Measurements from ENCODE around the gene ZPLD1.

Gene ZPLD1

DNA sequence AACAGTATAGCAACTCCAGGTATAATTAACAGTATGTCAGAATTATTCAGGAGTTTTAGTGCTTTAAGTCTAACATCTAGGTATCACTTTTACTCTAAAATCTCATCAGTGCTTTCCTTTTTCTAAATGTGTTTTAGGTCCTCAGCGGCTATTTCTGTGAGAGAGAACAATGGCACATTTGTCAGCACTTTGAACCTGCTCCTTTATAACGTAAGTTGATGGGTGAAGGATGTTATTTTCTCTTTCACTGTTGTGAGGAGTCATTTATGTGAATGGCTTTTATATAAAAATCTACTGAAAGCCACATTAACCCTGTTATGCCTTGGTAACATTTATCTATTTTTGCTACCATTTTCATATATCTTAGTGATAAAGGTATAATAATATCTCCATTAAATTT lies 22.8 kb downstream of the ZPLD1 start:
- Histone ChIP-seq H3K27ac (ENCODE audit: insufficient read depth, low read depth, low read length, poor library complexity, severe bottlenecking) (no peak overlapping the region), H3K27me3 (ENCODE audit: control insufficient read depth, insufficient read depth, low read length, poor library complexity, severe bottlenecking) (no peaks in the 10 kb centered on the region), H3K4me3 (ENCODE audit: insufficient read depth, low read depth, low read length) (no peak overlapping the region), H3K4me1 (ENCODE audit: control insufficient read depth, insufficient read depth, low read length) (no peaks in the 10 kb centered on the region), H3K36me3 (ENCODE audit: control insufficient read depth, insufficient read depth, low read length) (no peaks in the 10 kb centered on the region), H3K9me3 (ENCODE audit: control insufficient read depth, low read length) (no peaks in the 10 kb centered on the region)
- WGBS, 2 experiments: 82 to 86% methylated on average over 2 of the region's 2 CpGs

GRCh38 chr3:102460579-102460978 lies 25.8 kb downstream of the ZPLD1 start:
- no peaks in the 10 kb centered on the region for H3K36me3 ChIP-seq (ENCODE audit: control insufficient read depth, insufficient read depth, low read length)
- H3K27ac ChIP-seq (ENCODE audit: insufficient read depth, low read depth, low read length, poor library complexity, severe bottlenecking): no peak overlapping the region
- H3K27me3 ChIP-seq (ENCODE audit: control insufficient read depth, insufficient read depth, low read length, poor library complexity, severe bottlenecking): no peaks in the 10 kb centered on the region
- H3K9me3 ChIP-seq (ENCODE audit: control insufficient read depth, low read length): no peaks in the 10 kb centered on the region
- H3K4me3 ChIP-seq (ENCODE audit: insufficient read depth, low read depth, low read length): no peak overlapping the region
- H3K4me1 ChIP-seq (ENCODE audit: control insufficient read depth, insufficient read depth, low read length): no peaks in the 10 kb centered on the region

GRCh38 chr3:102464261-102464660 lies 29.4 kb downstream of the ZPLD1 start:
- Histone ChIP-seq H3K4me3 (ENCODE audit: insufficient read depth, low read depth, low read length) (no peak overlapping the region), H3K27ac (ENCODE audit: insufficient read depth, low read depth, low read length, poor library complexity, severe bottlenecking) (no peak overlapping the region), H3K36me3 (ENCODE audit: control insufficient read depth, insufficient read depth, low read length) (no peaks in the 10 kb centered on the region), H3K27me3 (ENCODE audit: control insufficient read depth, insufficient read depth, low read length, poor library complexity, severe bottlenecking) (no peaks in the 10 kb centered on the region), H3K9me3 (ENCODE audit: control insufficient read depth, low read length) (no peaks in the 10 kb centered on the region), H3K4me1 (ENCODE audit: control insufficient read depth, insufficient read depth, low read length) (no peaks in the 10 kb centered on the region)
- WGBS, 2 experiments: 95 to 100% methylated on average over 2 of the region's 2 CpGs

DNA sequence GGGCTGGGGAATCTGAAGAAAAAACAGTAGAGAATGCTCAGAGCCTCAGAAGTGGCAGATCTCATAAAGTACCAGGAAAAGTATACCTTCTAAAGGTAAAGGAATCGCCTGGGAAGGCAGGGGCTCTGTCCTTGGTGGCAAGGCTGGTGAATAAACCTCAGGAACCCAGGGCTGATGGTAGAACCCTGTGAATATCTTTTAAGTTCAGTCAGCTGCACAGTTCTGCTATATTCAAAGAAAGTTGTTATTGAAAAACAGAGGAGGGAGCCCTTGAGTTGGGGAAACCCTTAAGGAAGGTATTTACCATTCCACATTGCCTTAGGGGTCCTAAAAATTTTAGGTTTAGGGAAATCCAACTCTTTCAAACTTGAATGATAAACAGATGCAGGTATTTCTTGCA lies 31.2 kb downstream of the ZPLD1 start:
- Histone ChIP-seq H3K27ac (ENCODE audit: insufficient read depth, low read depth, low read length, poor library complexity, severe bottlenecking) (no peak overlapping the region), H3K36me3 (ENCODE audit: control insufficient read depth, insufficient read depth, low read length) (no peaks in the 10 kb centered on the region), H3K4me1 (ENCODE audit: control insufficient read depth, insufficient read depth, low read length) (no peaks in the 10 kb centered on the region), H3K27me3 (ENCODE audit: control insufficient read depth, insufficient read depth, low read length, poor library complexity, severe bottlenecking) (no peaks in the 10 kb centered on the region), H3K4me3 (ENCODE audit: insufficient read depth, low read depth, low read length) (no peak overlapping the region), H3K9me3 (ENCODE audit: control insufficient read depth, low read length) (no peaks in the 10 kb centered on the region)
- WGBS, 2 experiments: 59 to 81% methylated on average over 1 of the region's 1 CpG

- no peak overlapping the region for H3K4me3 ChIP-seq (ENCODE audit: insufficient read depth, low read depth, low read length)
- 93 to 95% methylated on average over 6 of the region's 6 CpGs for WGBS, 2 experiments
- no peaks in the 10 kb centered on the region for H3K27me3 ChIP-seq (ENCODE audit: control insufficient read depth, insufficient read depth, low read length, poor library complexity, severe bottlenecking)
- H3K27ac ChIP-seq (ENCODE audit: insufficient read depth, low read depth, low read length, poor library complexity, severe bottlenecking): no peak overlapping the region
- H3K36me3 ChIP-seq (ENCODE audit: control insufficient read depth, insufficient read depth, low read length): no peaks in the 10 kb centered on the region
- H3K4me1 ChIP-seq (ENCODE audit: control insufficient read depth, insufficient read depth, low read length): no peaks in the 10 kb centered on the region
- no peaks in the 10 kb centered on the region for H3K9me3 ChIP-seq (ENCODE audit: control insufficient read depth, low read length)
Measured at GRCh38 chr3:102470066-102470465, 35.3 kb downstream of the ZPLD1 start.

GRCh38 chr3:102471001-102471400 lies 36.2 kb downstream of the ZPLD1 start:
- Histone ChIP-seq H3K4me1 (ENCODE audit: control insufficient read depth, insufficient read depth, low read length) (no peaks in the 10 kb centered on the region), H3K4me3 (ENCODE audit: insufficient read depth, low read depth, low read length) (no peak overlapping the region), H3K27ac (ENCODE audit: insufficient read depth, low read depth, low read length, poor library complexity, severe bottlenecking) (no peak overlapping the region), H3K36me3 (ENCODE audit: control insufficient read depth, insufficient read depth, low read length) (no peaks in the 10 kb centered on the region), H3K27me3 (ENCODE audit: control insufficient read depth, insufficient read depth, low read length, poor library complexity, severe bottlenecking) (no peaks in the 10 kb centered on the region), H3K9me3 (ENCODE audit: control insufficient read depth, low read length) (no peaks in the 10 kb centered on the region)
- 85 to 88% methylated on average over 10 of the region's 10 CpGs for WGBS, 2 experiments

GRCh38 chr3:102471491-102471890 lies 36.7 kb downstream of the ZPLD1 start:
- no peaks in the 10 kb centered on the region for H3K9me3 ChIP-seq (ENCODE audit: control insufficient read depth, low read length)
- WGBS, 2 experiments: 93 to 96% methylated on average over 1 to 2 of the region's 2 CpGs
- no peaks in the 10 kb centered on the region for H3K36me3 ChIP-seq (ENCODE audit: control insufficient read depth, insufficient read depth, low read length)
- no peak overlapping the region for H3K27ac ChIP-seq (ENCODE audit: insufficient read depth, low read depth, low read length, poor library complexity, severe bottlenecking)
- no peaks in the 10 kb centered on the region for H3K27me3 ChIP-seq (ENCODE audit: control insufficient read depth, insufficient read depth, low read length, poor library complexity, severe bottlenecking)
- H3K4me1 ChIP-seq (ENCODE audit: control insufficient read depth, insufficient read depth, low read length): no peaks in the 10 kb centered on the region
- H3K4me3 ChIP-seq (ENCODE audit: insufficient read depth, low read depth, low read length): no peak overlapping the region

- no peaks in the 10 kb centered on the region for H3K27me3 ChIP-seq (ENCODE audit: control insufficient read depth, insufficient read depth, low read length, poor library complexity, severe bottlenecking)
- no peaks in the 10 kb centered on the region for H3K36me3 ChIP-seq (ENCODE audit: control insufficient read depth, insufficient read depth, low read length)
- no peak overlapping the region for H3K27ac ChIP-seq (ENCODE audit: insufficient read depth, low read depth, low read length, poor library complexity, severe bottlenecking)
- no peaks in the 10 kb centered on the region for H3K9me3 ChIP-seq (ENCODE audit: control insufficient read depth, low read length)
- no peaks in the 10 kb centered on the region for H3K4me1 ChIP-seq (ENCODE audit: control insufficient read depth, insufficient read depth, low read length)
- no peak overlapping the region for H3K4me3 ChIP-seq (ENCODE audit: insufficient read depth, low read depth, low read length)
Measured at GRCh38 chr3:102473648-102474047, 38.8 kb downstream of the ZPLD1 start.

- no peak overlapping the region for H3K4me3 ChIP-seq (ENCODE audit: insufficient read depth, low read depth, low read length)
- H3K36me3 ChIP-seq (ENCODE audit: control insufficient read depth, insufficient read depth, low read length): no peaks in the 10 kb centered on the region
- no peaks in the 10 kb centered on the region for H3K4me1 ChIP-seq (ENCODE audit: control insufficient read depth, insufficient read depth, low read length)
- H3K27ac ChIP-seq (ENCODE audit: insufficient read depth, low read depth, low read length, poor library complexity, severe bottlenecking): no peak overlapping the region
- no peaks in the 10 kb centered on the region for H3K9me3 ChIP-seq (ENCODE audit: control insufficient read depth, low read length)
- no peaks in the 10 kb centered on the region for H3K27me3 ChIP-seq (ENCODE audit: control insufficient read depth, insufficient read depth, low read length, poor library complexity, severe bottlenecking)
- WGBS, 2 experiments: 91 to 92% methylated on average over 5 of the region's 6 CpGs
Measured at GRCh38 chr3:102474207-102474606, 39.4 kb downstream of the ZPLD1 start.

GRCh38 chr3:102476198-102476597 lies 41.4 kb downstream of the ZPLD1 start:
- no peak overlapping the region for H3K27ac ChIP-seq (ENCODE audit: insufficient read depth, low read depth, low read length, poor library complexity, severe bottlenecking)
- 88 to 89% methylated on average over 2 to 3 of the region's 4 CpGs for WGBS, 2 experiments
- H3K36me3 ChIP-seq (ENCODE audit: control insufficient read depth, insufficient read depth, low read length): no peaks in the 10 kb centered on the region
- no peak overlapping the region for H3K4me3 ChIP-seq (ENCODE audit: insufficient read depth, low read depth, low read length)
- no peaks in the 10 kb centered on the region for H3K27me3 ChIP-seq (ENCODE audit: control insufficient read depth, insufficient read depth, low read length, poor library complexity, severe bottlenecking)
- no peaks in the 10 kb centered on the region for H3K9me3 ChIP-seq (ENCODE audit: control insufficient read depth, low read length)
- H3K4me1 ChIP-seq (ENCODE audit: control insufficient read depth, insufficient read depth, low read length): peaks cover 3% of the 10 kb centered on the region

DNA sequence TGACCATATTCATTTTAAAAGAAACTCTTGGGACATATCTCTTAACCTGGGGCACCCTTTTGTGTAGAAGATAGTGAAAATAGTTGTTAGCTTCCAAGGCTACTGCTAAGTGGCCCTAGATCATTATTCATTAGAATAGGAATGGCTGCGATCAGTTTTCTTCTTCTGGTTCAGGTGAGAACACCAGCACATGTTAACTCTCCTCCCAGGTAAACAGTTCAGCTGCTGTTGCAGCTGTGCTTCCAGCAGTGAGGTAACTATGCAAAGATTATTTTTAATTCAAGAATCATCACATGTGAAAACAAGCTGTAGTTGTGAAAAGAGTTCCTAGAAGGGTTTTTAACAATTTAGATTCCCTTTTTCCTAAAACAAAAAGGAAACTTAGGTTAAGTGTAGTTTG lies 43.3 kb downstream of the ZPLD1 start:
- Histone ChIP-seq H3K36me3 (ENCODE audit: control insufficient read depth, insufficient read depth, low read length) (no peaks in the 10 kb centered on the region), H3K9me3 (ENCODE audit: control insufficient read depth, low read length) (no peaks in the 10 kb centered on the region), H3K27ac (ENCODE audit: insufficient read depth, low read depth, low read length, poor library complexity, severe bottlenecking) (no peak overlapping the region), H3K27me3 (ENCODE audit: control insufficient read depth, insufficient read depth, low read length, poor library complexity, severe bottlenecking) (no peaks in the 10 kb centered on the region), H3K4me3 (ENCODE audit: insufficient read depth, low read depth, low read length) (no peak overlapping the region), H3K4me1 (ENCODE audit: control insufficient read depth, insufficient read depth, low read length) (peaks cover 3% of the 10 kb centered on the region)
- WGBS, 2 experiments: 91 to 100% methylated on average over 1 of the region's 1 CpG
